Activated T-cell treated with anti-CD3 and anti-CD28 coated beads, Interleukin-2, amount 50 U/mL, for 4 hours (primary cell): ENCODE results near the gene CYBA. TPM values are rescaled to one million over a fixed set of nuclear protein-coding genes. Genes with fewer than 3 reads are reported as not detected.

ENCODE experiments used
- ATAC-seq, 2 donors: fragments of 200-7000 bp; cut with Tn5 transposase; one replicate each; pipeline ENCODE4 v1.10.0; 2021
- DNase-seq: peaks from one replicate; pipeline ENCODE4 v3.0.0-alpha.2; 2020
- H3K27me3 Mint-ChIP-seq: one replicate; pipeline ENCODE4 v1.8.0; 2021; ENCODE audit warnings: low read depth, mixed read lengths
- H3K36me3 Mint-ChIP-seq: one replicate; pipeline ENCODE4 v1.8.0; 2022; ENCODE audit warnings: mixed read lengths; ENCODE audit not compliant: insufficient read depth
- H3K4me1 Mint-ChIP-seq: one replicate; pipeline ENCODE4 v1.8.0; 2021; ENCODE audit warnings: low read depth, mixed read lengths
- H3K4me3 Mint-ChIP-seq: one replicate; pipeline ENCODE4 v1.8.0; 2021; ENCODE audit warnings: mild to moderate bottlenecking, moderate library complexity, mixed read lengths
- H3K9me3 Mint-ChIP-seq: one replicate; pipeline ENCODE4 v1.8.0; 2021; ENCODE audit warnings: mixed read lengths
- total RNA-seq, 3 donors: library from RNA; stranded (reverse); gene quantifications; one replicate each; pipeline ENCODE4 v1.2.1, GENCODE V29; 2021

CYBA gene
- total RNA-seq, 3 donors from 2014 or later, result 110 to 147 (median 117) TPM

DNA sequence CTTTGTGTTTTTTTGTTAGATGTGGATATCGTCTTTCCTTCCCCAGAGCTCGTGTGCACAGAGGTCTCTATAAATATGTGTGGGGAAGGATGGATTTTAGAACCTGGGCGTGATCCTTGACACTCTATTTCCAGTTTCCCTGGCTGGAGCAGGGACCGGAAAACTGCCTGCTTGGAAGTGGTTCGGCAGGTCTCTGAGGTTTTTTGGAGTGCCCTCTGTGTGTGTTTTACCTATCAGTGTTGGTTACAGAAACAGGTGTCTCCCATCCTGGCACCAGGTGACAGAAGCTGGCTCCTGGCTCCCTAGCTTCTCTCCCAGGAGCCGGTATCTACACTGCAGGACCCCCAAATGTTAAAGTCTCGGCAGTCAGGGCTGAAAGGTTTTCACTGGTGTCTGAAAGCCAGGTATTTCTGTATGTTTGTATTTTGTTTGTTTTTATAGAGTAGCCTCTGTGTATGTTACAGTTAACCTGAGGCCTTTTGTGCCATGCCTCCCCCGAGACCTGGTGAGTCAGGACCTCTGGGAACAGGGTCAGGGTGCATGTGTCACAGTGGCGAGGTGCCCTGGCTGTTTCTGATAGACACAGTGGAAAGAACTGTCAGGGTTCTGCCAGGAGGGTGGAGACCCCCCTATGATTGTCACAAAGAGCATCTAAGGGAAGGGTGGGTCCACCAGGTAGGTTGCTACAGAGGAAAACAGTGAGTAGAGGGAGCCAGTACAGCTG lies 49.4 kb downstream of the CYBA start:
- H3K4me1 Mint-ChIP-seq, result no peaks in the 10 kb centered on the region

DNA sequence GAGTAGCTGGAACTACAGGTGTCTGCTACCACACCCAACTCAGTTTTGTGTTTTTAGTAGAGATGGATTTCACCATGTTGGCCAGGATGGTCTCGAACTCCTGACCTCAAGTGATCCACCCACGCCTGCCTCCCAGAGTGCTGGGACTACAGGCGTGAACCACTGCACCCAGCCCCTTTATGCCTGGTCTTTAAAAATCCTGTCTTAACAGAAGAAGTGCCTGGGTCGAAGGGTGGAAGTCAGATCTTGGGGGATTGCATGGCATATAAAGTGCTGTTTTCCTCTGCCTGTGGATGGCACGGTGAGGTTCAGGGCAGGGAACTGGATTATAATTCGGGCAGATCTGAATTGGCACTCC lies 50.3 kb downstream of the CYBA start:
- Mint-ChIP-seq H3K4me1 (no peaks in the 10 kb centered on the region), H3K27me3 (no peaks in the 10 kb centered on the region), H3K36me3 (peaks cover 32% of the 10 kb centered on the region), H3K4me3 (no peak overlapping the region), H3K9me3 (no peaks in the 10 kb centered on the region)
- ATAC-seq (no peak), DNase-seq (no peak)

More for the DNA sequence above, 49.4 kb downstream of the CYBA start:
- Mint-ChIP-seq H3K36me3 (peaks cover 32% of the 10 kb centered on the region), H3K4me3 (no peak overlapping the region), H3K27me3 (no peaks in the 10 kb centered on the region), H3K9me3 (no peaks in the 10 kb centered on the region)
- DNase-seq (no peak), ATAC-seq (no peak)

DNA sequence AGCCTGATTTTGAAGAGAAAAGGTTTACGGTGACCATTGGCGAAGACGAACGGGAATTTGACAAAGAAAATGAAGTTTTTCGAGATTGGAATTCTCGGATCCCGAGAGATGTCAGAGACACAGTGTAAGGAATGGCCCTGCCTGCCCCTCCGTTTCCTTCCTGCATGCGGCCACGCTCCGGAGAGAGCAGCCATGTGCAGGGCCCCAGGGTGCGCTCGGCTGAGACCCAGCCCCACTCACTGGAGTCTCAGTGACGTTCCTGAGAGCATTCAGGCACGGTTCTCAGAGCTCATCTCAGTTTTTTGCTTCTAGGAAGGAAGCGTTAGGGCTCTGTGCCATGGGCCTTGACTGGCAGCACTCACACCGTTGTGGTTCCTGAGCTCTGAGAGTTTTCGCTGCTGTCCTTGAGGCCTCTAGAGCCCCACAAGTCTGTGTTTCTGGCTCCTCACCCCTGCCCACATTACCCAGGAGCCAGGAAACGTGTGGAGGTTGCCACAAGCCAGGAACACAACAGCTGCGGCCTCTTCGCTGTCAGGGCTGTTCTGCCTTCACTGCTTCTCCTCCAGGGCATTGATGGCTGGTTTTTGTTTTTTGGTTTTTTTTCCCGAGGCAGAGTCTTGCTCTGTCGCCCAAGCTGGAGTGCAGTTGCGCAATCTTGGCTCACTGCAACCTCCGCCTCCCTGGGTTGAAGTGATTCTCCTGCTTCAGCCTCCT lies 50.9 kb downstream of the CYBA start:
- ATAC-seq, result no peak
- H3K27me3 Mint-ChIP-seq, result no peaks in the 10 kb centered on the region
- DNase-seq, result no peak
- H3K36me3 Mint-ChIP-seq, result peaks cover 32% of the 10 kb centered on the region
- no peak overlapping the region for H3K4me3 Mint-ChIP-seq
- no peaks in the 10 kb centered on the region for H3K9me3 Mint-ChIP-seq
- no peaks in the 10 kb centered on the region for H3K4me1 Mint-ChIP-seq

DNA sequence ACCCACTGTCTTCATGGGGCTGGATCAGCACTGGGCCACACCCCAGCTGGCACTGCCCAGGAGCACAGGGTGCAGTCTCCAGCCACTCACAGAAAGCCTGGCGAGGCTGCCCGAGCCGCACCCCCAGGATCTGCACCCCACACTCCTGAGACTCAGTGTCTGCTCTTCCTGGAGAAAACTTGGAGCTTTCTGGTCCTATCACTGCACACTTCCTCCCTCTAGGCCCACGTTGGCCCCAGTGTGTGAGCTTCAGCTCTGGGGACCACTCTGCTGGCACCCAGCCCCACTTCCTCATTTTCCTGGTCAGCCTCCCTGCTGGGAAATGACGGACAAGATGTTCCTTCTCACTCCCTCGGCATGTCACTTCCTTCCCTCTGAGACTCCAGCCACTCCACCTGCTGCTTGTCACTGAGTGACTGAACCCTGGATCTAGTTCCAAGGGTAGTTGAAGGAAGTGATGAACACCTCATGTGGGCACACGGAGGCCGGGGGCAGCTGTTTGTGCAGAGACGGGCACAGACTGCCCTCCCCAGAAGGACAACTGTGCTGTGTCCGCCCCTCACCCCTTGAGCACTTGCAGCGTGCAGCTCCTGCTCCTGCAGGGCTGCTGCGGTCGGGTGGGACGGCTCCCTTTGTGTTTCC lies 51.6 kb downstream of the CYBA start:
- Mint-ChIP-seq H3K27me3 (no peaks in the 10 kb centered on the region), H3K36me3 (peaks cover 34% of the 10 kb centered on the region), H3K4me1 (peaks cover 1% of the 10 kb centered on the region), H3K9me3 (no peaks in the 10 kb centered on the region), H3K4me3 (no peak overlapping the region)
- no peak for DNase-seq
- ATAC-seq, result no peak

DNA sequence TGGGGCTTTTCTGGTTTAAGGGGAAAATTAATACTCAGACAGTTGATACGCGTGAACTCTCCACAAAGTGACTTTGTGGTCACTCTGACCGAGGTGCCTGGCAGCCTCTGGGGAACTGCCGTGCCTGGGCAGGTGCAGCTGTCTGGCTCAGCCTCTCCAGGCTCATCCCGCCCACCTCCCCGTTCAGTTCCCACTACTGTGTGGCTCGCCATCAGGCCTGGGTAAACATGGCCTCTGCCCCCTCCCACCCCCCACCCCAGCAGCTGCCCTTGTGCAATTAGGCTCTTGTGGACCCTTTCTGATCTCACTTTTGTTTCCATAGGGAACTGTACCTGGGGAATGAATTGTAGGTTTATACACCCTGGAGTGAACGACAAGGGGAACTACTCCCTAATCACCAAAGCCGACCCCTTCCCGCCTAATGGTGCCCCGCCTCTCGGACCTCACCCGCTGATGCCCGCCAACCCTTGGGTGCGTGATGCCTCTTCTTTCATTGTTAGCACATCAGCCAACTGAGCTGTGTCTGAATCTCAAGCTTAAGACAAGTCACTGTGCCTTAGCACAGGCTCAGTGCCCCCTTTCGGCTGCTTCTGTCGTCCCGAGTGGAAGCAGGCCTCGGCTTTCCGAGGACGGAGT lies 52.9 kb downstream of the CYBA start:
- Mint-ChIP-seq H3K9me3 (no peaks in the 10 kb centered on the region), H3K36me3 (peaks cover 34% of the 10 kb centered on the region), H3K4me1 (peaks cover 1% of the 10 kb centered on the region), H3K27me3 (no peaks in the 10 kb centered on the region), H3K4me3 (no peak overlapping the region)
- ATAC-seq, result no peak
- DNase-seq, result no peak

DNA sequence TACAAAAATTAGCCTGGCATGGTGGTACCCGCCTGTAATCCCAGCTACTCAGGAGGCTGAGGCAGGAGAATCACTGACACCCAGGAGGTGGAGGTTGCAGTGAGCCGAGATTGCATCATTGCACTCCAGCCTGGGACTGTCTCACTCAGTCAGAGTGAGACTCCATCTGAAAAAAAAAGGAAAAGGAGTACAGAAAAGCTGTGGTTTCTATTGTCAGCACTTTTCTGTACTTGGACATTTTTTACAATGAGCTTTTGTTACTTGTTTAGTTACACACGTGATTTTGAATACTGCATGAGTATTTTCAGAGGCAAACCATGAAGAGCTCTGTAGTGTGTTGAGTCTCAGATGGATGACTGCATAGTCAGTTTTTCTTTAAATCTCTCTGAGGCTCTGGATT lies 54.4 kb downstream of the CYBA start:
- no peak for ATAC-seq
- Mint-ChIP-seq H3K27me3 (no peaks in the 10 kb centered on the region), H3K36me3 (peaks cover 34% of the 10 kb centered on the region), H3K9me3 (no peaks in the 10 kb centered on the region), H3K4me1 (peaks cover 9% of the 10 kb centered on the region), H3K4me3 (no peak overlapping the region)
- DNase-seq, result no peak

DNA sequence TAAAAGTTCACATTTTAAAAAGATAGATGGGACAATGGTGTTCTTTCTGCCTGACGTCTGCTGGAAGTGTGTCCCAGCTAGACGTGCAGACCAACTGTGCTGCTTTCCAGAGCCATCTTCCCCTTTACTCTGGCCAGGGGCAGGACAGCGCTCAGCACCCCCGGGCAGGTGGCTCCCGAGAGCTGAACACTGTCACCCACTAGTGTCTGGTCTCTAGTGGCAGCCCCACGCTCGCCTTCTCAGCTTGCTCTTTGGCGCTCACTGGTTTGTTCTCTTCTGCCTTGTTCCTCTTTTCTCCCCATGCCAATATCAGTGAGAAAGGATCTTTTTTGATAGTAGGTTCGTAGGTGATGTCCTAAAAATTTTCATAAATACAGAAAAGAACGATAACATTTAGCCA lies 54.9 kb downstream of the CYBA start:
- no peaks in the 10 kb centered on the region for H3K9me3 Mint-ChIP-seq
- no peaks in the 10 kb centered on the region for H3K27me3 Mint-ChIP-seq
- H3K4me3 Mint-ChIP-seq, result no peak overlapping the region
- ATAC-seq (no peak), DNase-seq (no peak)
- peaks cover 10% of the 10 kb centered on the region for H3K4me1 Mint-ChIP-seq
- H3K36me3 Mint-ChIP-seq, result peaks cover 32% of the 10 kb centered on the region

DNA sequence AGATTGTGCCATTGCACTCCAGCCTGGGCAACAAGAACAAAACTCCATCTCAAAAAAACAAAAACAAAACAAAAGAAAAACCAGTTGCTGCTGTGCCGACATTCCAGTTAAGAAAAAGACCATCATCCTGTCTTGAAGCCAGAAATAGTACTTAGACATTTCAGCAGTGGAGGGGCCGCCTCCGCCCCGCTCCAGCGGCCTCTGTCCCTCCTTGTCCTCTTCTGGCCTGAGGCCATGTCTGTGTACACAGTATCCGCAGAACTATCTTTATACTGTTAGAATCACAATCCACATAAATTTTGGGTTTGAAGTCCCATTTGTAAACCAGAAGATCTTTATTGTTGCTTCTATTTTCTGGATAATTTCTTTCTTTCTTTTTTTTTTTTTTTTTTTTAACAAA lies 55.8 kb downstream of the CYBA start:
- DNase-seq (no peak), ATAC-seq (no peak)
- H3K27me3 Mint-ChIP-seq, result no peaks in the 10 kb centered on the region
- no peak overlapping the region for H3K4me3 Mint-ChIP-seq
- no peaks in the 10 kb centered on the region for H3K9me3 Mint-ChIP-seq
- H3K36me3 Mint-ChIP-seq, result peaks cover 25% of the 10 kb centered on the region
- peaks cover 10% of the 10 kb centered on the region for H3K4me1 Mint-ChIP-seq

DNA sequence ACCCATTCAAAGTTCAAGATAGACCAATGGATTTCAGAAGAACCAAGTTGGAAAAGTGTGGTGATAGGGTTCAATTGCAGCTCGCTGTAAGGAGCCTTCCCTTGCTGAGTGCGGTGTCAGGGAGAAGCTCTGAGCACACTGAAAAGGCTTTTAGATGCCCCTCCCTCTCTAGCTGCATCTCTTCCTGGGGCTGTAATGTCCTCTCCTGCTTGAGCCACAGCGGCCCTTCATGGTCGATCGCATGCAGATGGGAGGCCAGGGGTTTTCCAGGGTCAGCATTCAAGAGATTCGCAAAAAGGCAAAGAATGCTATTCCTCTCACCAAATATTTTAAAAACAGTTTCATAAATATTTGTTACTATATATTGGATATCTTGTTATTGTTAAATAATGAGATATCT lies 56.9 kb downstream of the CYBA start:
- Mint-ChIP-seq H3K9me3 (no peaks in the 10 kb centered on the region), H3K4me3 (no peak overlapping the region), H3K4me1 (peaks cover 18% of the 10 kb centered on the region), H3K27me3 (no peaks in the 10 kb centered on the region), H3K36me3 (peaks cover 25% of the 10 kb centered on the region)
- DNase-seq (no peak), ATAC-seq (no peak)

DNA sequence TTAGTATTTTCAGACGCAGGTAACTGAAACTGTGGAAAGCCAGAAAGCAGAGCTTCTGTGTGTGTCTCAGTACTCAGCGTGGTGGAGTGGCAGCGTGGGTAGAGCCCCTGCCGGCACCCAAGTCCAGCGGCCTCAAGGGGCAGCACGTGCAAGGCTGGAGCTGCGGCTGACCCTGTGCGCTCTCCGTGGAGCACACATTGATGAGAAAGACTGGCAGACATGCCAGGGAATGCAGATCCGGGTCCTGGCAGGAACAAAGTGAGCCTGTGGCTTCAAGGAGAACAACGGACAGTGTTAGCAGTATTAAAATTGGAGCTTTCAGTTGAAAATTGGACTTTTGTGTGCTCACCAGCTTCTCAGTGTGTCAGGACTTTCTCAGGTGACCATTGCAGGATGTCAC lies 57.4 kb downstream of the CYBA start:
- no peaks in the 10 kb centered on the region for H3K9me3 Mint-ChIP-seq
- peaks cover 26% of the 10 kb centered on the region for H3K36me3 Mint-ChIP-seq
- ATAC-seq (no peak), DNase-seq (no peak)
- peaks cover 21% of the 10 kb centered on the region for H3K4me1 Mint-ChIP-seq
- H3K4me3 Mint-ChIP-seq, result no peak overlapping the region
- H3K27me3 Mint-ChIP-seq, result no peaks in the 10 kb centered on the region

Other genes starting within 250 kb of the CYBA start
- 10 to 100 TPM; 14.2 to 17.3 (median 15.9) TPM for gene ZFPM1, start 197.8 kb downstream of the CYBA start, total RNA-seq
- 100 to 1,000 TPM; 117 to 122 (median 118) TPM for gene ZC3H18, start 80.7 kb downstream of the CYBA start, total RNA-seq
- not detected for gene IL17C, start 12.5 kb downstream of the CYBA start, total RNA-seq
- 10 to 100 TPM; 39.0 to 49.2 (median 44.4) TPM for gene MVD, start 12.0 kb upstream of the CYBA start, total RNA-seq
- 1 to 10 TPM in 2 of 3 donors, under 1 TPM in 1; 0.90 to 1.3 (median 1.2) TPM for gene SNAI3, start 35.5 kb upstream of the CYBA start, total RNA-seq
- 10 to 100 TPM; 28.0 to 45.7 (median 30.6) TPM for gene RNF166, start 55.4 kb upstream of the CYBA start, total RNA-seq
- 100 to 1,000 TPM in 2 of 3 donors, 10 to 100 TPM in 1; 96.8 to 129 (median 116) TPM for gene CTU2, start 55.5 kb upstream of the CYBA start, total RNA-seq
- 100 to 1,000 TPM; 116 to 171 (median 139) TPM for gene PIEZO1, start 134.2 kb upstream of the CYBA start, total RNA-seq
- 10 to 100 TPM; 81.0 to 96.4 (median 87.2) TPM for gene CDT1, start 152.7 kb upstream of the CYBA start, total RNA-seq
- 100 to 1,000 TPM; 534 to 566 (median 566) TPM for gene APRT, start 160.9 kb upstream of the CYBA start, total RNA-seq
- 10 to 100 TPM; 20.6 to 24.1 (median 21.1) TPM for gene GALNS, start 205.9 kb upstream of the CYBA start, total RNA-seq
- 100 to 1,000 TPM in 1 of 3 donors, 10 to 100 TPM in 2; 78.9 to 105 (median 98.0) TPM for gene TRAPPC2L, start 206.1 kb upstream of the CYBA start, total RNA-seq
- not detected for gene PABPN1L, start 215.6 kb upstream of the CYBA start, total RNA-seq